LNCaP clone FGC (cell line): ENCODE data around the gene WBP1.
A peak's percentile ranks its signal among the peaks of the same experiment; 100 is the strongest.

Experiments used
- DNase-seq: peaks from one replicate; pipeline ENCODE4 v3.0.0-alpha.2; 2011; ENCODE audit warnings: low read depth
- H3K4me3 ChIP-seq: 2 replicates; pipeline ENCODE4 v1.5.1; 2011; ENCODE audit warnings: mild to moderate bottlenecking, low read depth, low read length, control low read depth
- CTCF ChIP-seq: IDR thresholded peaks from 2 replicates; pipeline ENCODE4 v1.5.1; 2012; ENCODE audit warnings: mild to moderate bottlenecking; ENCODE audit not compliant: control insufficient read depth, insufficient read depth; ENCODE audit errors: extremely low read depth

Gene WBP1

DNA sequence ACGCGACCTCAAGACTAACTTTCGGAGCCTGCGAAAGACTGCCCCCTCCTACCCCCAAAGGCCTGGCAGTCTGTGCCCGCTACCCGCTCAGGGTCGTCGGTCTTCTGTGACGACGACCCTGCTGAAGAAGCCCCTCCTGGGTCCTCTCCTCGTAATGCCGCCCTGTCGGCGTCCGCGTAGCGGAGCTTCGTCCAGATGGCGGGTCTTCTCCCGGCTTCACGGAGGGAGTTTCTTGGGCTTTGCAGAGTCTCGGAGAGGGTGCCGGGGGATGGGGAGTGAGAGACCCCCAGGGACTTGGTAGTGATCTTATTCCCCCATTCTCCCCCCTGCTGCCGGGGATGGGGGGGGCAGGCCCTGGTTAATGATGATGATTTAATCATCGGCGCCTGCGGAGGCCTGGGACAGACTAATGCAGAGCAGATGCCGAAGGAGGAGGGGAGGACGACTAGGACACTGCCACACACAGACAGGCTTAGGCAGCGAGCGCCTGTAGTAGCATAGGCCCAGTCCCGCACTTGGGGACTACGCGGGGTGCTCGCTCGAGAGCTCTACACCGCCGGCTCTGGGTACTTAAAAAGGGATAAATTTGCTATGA lies 49.8 kb downstream of the WBP1 start:
- DNase-seq, result no peak

DNA sequence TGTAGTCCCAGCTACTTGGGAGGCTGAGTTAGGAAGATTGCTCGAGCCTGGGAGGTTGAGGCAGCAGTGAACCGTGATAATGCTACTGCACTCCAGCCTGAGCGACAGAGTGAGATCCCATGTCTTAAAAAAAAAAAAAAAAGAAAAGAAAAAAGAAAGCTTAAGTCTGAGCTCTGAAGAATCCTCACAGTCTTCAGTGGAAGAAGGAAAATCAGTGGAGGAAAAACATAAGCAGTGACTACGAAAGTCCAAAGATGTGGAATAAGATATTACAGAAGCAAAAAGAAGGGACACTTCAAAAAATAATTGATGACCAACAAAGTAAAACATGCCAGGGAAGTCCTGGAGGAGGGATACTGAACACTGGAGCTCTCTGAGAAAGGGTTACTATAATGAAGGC lies 52.0 kb downstream of the WBP1 start:
- no peak for TF ChIP-seq CTCF
- no peak for DNase-seq
- no peak overlapping the region for H3K4me3 ChIP-seq

More for the DNA sequence above, 49.8 kb downstream of the WBP1 start:
- TF ChIP-seq CTCF, result no peak
- H3K4me3 ChIP-seq, result peak overlapping the region; percentile 61
